ENCODE measurements around the gene MBNL2.

MBNL2 gene

GRCh38 chr13:97380696-97381095, 158.6 kb downstream of the MBNL2 start:
- no peak for DNase-seq (ENCODE audit: low read depth in 2 of 2)

DNA sequence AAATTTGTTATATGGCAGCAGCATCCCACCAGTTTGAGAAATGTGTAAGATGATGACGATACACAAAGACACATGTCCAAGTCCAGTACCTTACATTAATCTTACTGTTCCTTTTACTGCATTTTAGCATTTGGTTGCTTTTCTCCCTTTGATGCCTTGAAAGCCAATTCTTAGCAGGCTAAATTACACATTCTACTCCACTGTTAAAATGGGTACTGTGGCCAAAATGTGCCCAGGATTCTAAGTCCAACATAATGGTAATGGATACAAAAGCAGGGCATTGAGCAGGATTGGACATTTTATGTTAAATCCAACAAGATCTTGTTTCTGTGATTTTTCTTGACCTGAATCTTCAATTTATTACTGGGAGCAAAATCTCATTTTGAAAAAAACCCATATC, 159.1 kb downstream of the MBNL2 start:
- DNase-seq (ENCODE audit: low read depth in 2 of 2), result no peak

- no peak for DNase-seq (ENCODE audit: low read depth in 2 of 2)
These were observed 160.1 kb downstream of the MBNL2 start for GRCh38 chr13:97382276-97382675.

DNA sequence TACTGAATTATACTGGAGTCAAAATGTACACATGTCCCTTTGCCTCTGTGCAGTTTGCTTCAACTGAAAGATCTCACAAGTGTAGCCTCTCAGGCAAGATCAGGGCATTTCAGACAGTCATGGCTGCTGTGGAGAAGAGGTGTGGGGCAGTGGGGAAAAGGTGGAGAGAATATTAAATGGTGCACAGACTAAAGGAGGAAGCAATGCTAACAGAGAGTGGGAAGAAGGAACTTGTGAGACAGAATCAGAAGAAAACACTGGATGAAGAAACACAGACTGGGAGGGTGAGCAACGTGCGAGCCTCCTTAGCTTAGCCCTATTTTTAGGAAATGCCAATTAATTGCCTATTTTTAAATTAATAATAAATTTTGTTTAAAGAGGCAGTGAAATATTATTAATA, 162.2 kb downstream of the MBNL2 start:
- no peak for DNase-seq (ENCODE audit: low read depth in 2 of 2)

DNA sequence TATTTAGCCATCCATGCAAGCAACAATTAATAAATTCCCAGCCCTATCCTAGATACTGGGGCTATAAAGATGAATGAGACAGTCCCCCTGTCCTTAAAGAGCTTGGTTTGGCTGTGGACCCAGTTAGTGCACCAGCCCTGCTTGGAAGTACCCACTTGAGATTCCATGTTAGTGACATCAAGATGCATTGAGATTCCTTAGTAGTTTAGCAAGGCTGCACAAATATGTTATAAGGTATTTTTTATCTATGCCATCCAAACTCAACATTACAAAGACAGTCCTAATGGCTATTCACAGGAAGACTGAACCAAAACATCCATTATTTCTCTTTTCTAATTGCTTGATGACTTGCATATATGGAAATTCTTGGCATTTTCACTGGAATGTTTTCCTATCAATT, 163.0 kb downstream of the MBNL2 start:
- DNase-seq (ENCODE audit: low read depth in 2 of 2), result no peak

DNA sequence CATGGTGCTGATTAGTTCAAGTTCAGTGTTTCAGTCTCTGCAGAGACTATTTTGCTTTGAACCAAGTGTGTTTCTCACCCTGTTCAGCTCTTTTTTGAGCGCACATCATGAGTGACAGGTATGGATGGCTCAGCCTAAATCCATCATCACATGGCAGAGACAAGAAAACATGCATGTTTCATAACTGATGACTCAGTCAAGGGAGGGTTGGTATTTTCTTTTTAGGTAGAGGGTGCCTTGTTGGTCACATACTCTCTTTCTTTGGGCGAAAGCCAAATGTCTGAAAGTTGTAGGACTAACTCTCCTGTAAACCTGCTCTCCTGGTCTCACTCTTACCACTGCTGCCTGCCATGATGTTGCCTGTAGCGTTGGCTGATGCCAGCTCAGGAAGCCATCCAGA, 163.7 kb downstream of the MBNL2 start:
- no peak for DNase-seq (ENCODE audit: low read depth in 2 of 2)

- no peak for DNase-seq (ENCODE audit: low read depth in 2 of 2)
These were observed 164.8 kb downstream of the MBNL2 start for GRCh38 chr13:97386801-97387484.

GRCh38 chr13:97387485-97387839, 165.3 kb downstream of the MBNL2 start:
- no peak for DNase-seq (ENCODE audit: low read depth in 2 of 2)

DNA sequence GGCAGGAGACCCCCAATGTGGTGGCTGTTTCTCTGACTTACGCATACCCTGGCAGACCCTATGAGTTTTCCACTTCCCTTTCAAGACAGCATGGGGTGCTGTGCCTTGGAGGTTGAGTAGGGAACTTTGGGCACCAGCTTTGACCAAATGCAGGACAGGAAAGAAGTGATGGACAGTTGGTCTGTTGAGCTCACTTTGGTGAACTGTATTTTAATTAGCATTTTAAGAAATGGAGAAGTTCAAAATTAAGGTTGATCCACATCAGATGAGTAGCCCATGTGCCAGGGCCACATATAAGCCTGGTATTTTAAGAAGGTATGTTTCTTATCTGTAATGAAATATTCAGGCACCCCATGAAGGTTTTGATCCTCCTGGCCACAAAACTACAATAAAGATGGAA, 165.8 kb downstream of the MBNL2 start:
- no peak for DNase-seq (ENCODE audit: low read depth in 2 of 2)

DNA sequence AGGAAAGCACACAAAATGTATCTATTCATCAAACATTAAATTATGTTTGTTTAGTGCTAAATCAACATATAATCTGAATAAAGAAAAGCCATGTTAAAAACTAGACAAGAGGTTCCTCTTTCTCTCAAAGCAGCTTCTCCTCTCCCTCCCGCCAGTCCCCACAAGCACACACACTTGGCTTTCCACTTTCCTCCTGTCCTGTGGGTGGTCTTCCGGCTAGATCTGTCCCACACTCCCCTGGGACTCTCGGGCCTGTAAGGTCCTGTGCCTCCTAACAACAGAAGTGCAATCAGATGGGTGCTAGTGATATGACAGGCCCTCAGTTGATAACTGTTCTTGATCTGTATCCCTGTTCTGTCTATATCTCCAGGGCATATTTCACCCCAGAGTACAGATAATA, 166.2 kb downstream of the MBNL2 start:
- no peak for DNase-seq (ENCODE audit: low read depth in 2 of 2)

DNA sequence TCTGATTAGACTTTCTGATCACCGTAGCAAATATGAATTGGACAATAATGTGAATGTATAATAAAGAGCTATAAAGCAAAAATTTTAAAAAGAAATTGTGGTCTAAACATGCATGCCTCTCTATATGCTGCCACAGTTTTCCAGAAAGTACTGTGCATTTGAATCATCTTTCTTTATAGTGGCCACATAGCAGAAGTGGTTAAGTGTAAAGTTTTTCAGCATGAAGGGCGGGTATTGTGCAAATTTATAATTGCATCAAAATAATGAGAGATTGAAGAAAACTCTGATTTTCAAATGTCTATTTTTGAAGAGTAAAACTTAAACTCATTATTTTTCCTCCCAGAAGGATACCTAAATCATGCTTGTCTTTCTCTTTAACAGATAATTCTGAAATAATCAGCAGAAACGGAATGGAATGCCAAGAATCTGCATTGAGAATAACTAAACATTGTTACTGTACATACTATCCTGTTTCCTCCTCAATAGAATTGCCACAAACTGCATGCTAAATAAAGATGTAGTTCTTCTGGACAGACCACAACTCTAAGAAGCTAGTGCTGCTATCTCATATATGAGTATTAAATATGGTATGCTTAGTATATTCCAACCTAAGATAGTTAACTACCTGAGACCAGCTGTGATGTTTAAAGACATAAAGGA, 168.9 kb downstream of the MBNL2 start:
- DNase-seq (ENCODE audit: low read depth in 2 of 2), result no peak

DNA sequence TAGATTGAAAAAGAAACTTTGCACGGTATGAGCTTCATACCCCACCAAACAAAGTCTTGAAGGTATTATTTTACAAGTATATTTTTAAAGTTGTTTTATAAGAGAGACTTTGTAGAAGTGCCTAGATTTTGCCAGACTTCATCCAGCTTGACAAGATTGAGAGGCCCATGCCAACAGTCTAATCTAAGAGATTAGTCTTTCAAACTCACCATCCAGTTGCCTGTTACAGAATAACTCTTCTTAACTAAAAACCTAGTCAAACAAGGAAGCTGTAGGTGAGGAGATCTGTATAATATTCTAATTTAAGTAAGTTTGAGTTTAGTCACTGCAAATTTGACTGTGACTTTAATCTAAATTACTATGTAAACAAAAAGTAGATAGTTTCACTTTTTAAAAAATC, 169.9 kb downstream of the MBNL2 start:
- DNase-seq (ENCODE audit: low read depth in 2 of 2), result no peak

GRCh38 chr13:97394542-97394941, 172.4 kb downstream of the MBNL2 start:
- no peak for DNase-seq (ENCODE audit: low read depth in 2 of 2)

- DNase-seq (ENCODE audit: low read depth in 2 of 2), result no peak
These were observed 173.5 kb downstream of the MBNL2 start for GRCh38 chr13:97395447-97396136.

DNA sequence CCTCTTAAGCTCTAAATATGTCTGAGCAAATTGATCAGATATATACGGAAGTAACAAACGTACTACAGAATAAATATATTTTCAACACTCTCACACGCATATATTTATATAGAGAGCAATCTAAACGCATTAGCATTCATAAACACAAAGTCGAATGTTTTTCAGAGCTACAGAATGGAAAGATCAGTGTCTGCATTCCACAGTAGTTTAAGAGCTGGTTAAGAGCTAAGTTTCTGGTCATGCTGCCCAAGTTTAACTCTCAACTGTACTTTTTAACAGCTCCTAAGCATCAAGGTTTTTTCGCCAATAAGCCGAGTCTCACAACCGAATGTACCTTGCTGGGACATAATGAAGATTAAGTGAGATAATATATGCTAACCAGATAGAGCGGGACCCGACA, 175.1 kb downstream of the MBNL2 start:
- DNase-seq (ENCODE audit: low read depth in 2 of 2), result no peak

GRCh38 chr13:97401421-97401820, 179.3 kb downstream of the MBNL2 start:
- DNase-seq (ENCODE audit: low read depth in 2 of 2), result no peak

DNA sequence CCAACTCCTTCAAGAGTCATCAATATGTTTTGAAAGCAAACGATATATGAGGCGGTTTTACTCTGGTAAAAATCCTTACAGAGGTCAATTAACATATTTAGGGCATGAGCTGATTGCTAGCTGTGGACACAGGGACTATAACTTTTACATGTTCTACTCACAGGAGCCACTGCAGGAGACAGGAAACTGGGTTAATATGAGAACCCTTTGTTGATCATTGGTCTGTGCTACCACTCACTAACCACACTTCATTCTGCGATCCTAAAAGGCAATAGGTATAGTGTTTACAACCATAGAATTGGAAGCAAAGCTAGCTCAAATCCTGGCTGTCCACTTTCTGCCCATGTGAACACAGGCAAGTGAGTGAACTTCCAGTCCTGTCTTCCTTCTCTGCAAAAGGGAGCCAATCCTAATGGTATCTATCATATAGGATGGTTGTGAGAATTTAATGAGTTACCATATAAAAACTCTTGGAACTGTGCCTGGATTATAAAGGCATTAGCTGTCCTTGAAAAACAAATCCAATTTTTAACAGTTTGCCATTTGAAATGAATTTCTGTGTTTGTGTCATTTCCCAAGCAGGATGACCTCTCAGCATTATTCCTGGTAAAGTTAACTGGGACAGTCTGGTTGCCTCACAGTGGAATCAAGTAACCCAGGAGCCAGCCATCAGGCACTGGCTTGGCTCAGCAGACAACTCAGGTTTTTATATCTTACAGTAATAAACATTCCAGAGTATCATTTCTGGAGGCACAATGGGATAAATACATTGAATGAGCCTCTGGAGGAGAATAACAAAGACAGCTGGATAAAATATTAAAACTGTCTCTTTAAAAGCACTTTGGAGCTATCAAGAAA, 182.0 kb downstream of the MBNL2 start:
- no peak for DNase-seq (ENCODE audit: low read depth in 2 of 2)

DNA sequence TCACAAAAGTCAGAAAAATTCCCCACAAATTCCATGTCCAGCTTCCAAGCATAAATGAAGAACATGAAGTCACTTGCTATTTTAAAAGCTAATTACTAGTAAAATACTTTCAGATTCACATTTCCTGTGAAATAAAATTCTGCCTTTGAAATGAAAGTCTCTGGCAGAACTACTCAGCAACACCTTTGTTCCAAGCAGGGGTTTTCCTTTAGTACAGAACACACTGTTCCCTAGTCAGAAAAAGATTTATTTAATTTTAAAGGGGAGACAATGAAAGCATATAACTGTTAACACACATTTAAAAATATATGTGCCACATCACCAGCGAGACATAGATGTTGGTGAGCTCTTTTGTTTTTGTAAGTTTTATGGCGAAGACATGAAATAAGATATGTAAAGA, 185.4 kb downstream of the MBNL2 start:
- no peak for DNase-seq (ENCODE audit: low read depth in 2 of 2)

DNA sequence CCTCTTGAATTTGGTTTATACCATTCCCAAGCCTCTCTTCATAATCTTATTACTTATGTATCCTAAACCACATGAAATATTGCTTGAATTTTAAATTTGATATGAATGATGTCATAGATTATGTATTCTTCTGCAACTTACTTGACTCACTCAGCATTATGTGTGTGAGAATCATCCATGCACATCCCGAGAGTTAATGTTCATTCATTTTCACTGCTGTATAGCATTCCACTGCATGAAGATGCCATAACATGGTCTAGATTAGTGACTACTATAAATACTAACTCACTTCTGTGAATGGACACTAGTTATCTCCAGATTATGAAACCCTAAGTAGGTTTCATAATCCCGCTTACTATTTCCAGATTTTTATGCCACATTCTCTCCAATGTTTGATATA, 186.8 kb downstream of the MBNL2 start:
- no peak for DNase-seq (ENCODE audit: low read depth in 2 of 2)

GRCh38 chr13:97411984-97412383, 189.9 kb downstream of the MBNL2 start:
- no peak for DNase-seq (ENCODE audit: low read depth in 2 of 2)

- DNase-seq (ENCODE audit: low read depth in 2 of 2), result no peak
These were observed 191.6 kb downstream of the MBNL2 start for GRCh38 chr13:97413694-97414093.

- no peak for DNase-seq (ENCODE audit: low read depth in 2 of 2)
These were observed 192.3 kb downstream of the MBNL2 start for GRCh38 chr13:97414392-97414791.
